HG03135 (cell line): ENCODE data around the gene STAM.

Experiments used
- ATAC-seq: cut with Tn5 transposase; IDR thresholded peaks from one replicate; pipeline ENCODE4 v1.9.1; 2021; ENCODE audit warnings: mild to moderate bottlenecking, moderate library complexity; ENCODE audit not compliant: unreplicated experiment

Gene STAM

GRCh38 chr10:17645621-17646345 lies 1.8 kb downstream of the STAM start:
- ATAC-seq, result no peak

DNA sequence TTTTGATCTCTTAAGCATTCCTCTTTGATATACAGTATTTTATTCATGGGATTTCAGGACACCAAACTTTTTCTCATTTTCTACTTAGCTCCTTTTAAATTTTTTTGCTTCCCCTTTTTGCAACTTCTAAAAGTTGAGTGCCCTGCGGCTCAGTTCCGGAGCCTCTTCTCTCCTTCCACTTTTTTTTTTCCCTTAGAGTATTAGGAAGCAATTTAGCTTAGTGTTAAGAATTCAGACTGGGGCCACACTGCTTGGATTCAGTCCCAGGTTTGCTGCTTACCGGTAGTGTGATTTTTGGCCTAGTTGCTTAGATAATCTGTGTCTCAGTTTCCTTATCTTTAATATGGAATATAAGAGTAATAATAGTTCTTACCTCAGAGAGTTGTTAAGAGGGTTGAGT lies 3.4 kb downstream of the STAM start:
- ATAC-seq, result no peak

DNA sequence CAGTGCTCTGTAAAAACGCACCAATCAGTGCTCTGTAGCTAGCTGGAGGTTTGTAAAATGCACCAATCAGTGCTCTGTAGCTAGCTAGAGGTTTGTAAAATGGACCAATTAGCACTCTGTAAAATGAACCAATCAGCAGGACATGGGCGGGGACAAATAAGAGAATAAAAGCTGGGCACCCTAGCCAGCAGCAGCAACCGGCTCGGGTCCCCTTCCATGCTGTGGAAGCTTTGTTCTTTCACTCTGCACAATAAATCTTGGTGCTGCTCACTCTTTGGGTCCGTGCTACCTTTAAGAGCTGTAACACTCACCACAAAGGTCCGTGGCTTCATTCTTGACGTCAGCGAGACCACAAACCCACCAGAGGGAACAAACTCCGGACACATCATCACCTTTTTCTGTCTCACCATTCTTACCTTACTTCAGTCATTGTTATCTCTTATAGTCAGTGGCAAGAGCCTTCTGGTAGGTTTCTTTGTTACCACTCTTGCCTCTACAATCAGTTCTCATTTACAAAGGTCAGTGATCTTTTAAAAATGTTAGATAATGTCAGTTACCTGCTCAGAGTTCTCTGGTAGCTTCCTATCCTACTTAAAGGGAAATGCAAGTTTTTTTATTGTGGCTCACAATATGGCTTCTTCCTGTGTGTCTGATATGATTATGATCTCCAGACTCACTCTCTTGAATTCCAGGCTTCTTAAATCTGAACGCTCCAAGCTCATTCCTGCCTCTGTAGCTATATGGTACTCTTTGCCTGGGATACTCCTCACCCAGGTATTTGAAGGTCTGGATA lies 4.5 kb downstream of the STAM start:
- ATAC-seq, result no peak

GRCh38 chr10:17649052-17649451 lies 5.1 kb downstream of the STAM start:
- ATAC-seq, result no peak

- ATAC-seq, result no peak
These were observed 5.9 kb downstream of the STAM start for GRCh38 chr10:17649836-17650235.

GRCh38 chr10:17650416-17650815 lies 6.5 kb downstream of the STAM start:
- no peak for ATAC-seq

- no peak for ATAC-seq
These were observed 7.9 kb downstream of the STAM start for GRCh38 chr10:17651896-17652295.

DNA sequence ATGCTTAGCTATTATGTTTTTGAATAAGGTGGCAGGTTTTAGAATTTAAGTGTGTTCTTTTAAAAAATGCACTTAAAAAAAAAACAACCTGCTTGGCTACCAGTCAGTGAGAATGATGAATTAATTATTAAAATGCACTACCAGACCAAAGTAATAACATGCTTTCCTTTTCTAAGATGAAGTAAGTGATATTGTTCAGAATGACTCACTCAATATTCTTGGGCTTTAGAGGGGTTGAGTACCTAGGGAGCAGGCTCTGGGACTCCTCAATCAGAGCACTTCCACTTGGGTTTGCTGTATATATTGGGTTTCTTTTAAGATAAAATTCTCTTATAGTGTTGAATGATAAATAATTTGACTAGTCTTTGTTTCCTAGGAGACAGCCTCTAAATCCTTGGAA lies 8.6 kb downstream of the STAM start:
- ATAC-seq, result no peak

GRCh38 chr10:17655009-17655408 lies 11.1 kb downstream of the STAM start:
- no peak for ATAC-seq

GRCh38 chr10:17655567-17656146 lies 11.7 kb downstream of the STAM start:
- peak; percentile 94 for ATAC-seq

- no peak for ATAC-seq
These were observed 13.2 kb downstream of the STAM start for GRCh38 chr10:17657103-17657500.

GRCh38 chr10:17659365-17659764 lies 15.4 kb downstream of the STAM start:
- no peak for ATAC-seq

GRCh38 chr10:17660921-17661320 lies 17.0 kb downstream of the STAM start:
- ATAC-seq, result no peak

DNA sequence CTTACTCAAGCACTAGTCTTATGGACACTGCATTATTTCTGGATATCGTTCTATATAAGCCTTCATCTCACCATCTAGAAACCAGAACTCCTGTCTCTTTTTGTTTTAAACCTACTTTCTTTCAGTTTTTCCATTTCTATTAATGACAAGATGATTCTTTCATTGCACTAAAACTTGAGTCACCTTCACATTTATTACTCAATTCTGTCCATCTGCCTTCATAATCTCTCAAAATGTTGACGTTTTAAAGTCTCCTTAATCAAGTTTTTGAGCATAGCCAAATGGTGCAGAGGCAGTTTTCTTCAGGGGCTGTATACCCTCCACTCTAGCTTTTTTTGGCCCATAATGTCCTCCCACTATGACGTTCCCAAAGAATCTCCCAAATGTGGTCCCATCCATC lies 17.6 kb downstream of the STAM start:
- ATAC-seq, result no peak

- no peak for ATAC-seq
These were observed 18.5 kb downstream of the STAM start for GRCh38 chr10:17662193-17663138.

DNA sequence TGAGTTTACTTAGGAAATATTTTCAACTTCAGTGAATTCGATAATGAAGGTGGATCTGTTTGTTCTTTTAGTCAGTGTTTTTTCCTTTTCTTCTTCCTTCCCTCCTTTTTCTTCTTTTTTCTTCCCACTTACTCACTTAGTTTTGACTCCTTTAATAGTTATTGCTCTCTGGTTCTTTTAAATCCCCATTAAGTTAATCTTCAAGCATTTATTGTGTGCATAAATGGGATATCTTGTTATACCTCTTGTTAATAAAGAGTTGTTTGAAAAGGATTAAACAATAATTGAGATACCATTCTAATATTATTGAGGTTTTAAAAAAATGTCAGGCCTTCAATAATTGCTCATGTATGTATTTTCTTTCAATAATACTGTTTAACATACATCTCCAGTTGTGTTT lies 19.5 kb downstream of the STAM start:
- ATAC-seq, result no peak

GRCh38 chr10:17665747-17666146 lies 21.8 kb downstream of the STAM start:
- ATAC-seq, result no peak

GRCh38 chr10:17668435-17669184 lies 24.7 kb downstream of the STAM start:
- peak; percentile 32 for ATAC-seq

GRCh38 chr10:17669185-17669872 lies 25.4 kb downstream of the STAM start:
- peak; percentile 59 for ATAC-seq

DNA sequence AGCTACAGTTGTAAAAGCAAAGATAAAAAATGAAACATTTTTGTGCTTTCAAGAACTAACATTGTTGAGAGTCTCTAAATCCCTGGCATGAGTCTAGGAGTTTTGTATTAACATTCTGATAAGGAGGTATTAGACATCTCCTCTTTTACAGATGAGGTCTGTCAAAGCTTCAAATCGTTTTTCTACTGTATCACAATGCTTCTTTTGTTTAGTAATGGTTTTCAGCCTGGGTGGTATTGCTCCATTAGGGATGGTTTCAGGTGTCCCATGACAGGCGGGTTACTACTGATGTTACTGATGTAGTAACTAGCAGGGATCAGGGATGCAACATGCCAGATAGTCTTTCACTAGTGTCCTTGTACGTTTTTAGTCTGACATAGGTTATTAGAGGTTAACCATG lies 27.4 kb downstream of the STAM start:
- ATAC-seq, result no peak
